Tibial nerve (tissue), 3 donors: ENCODE measurements around the gene RASAL1.

Experiments used
- POLR2A ChIP-seq, 2 donors: fragments of 450-650 bp; IDR thresholded peaks; one replicate each; pipeline ENCODE4 v1.6.1; 2017; ENCODE audit warnings: antibody characterized with exemption in 2 of 2, mild to moderate bottlenecking in 2 of 2, moderate library complexity in 2 of 2
- TF ChIP-seq, protein P1 (sequence below), 5 experiments: fragments of 200-600 bp in 3 of 5; fragments of 450-650 bp in 2 of 5; sonication (generic) in 3 of 5; IDR thresholded peaks; one replicate each; pipeline ENCODE4 v1.5.1; 2016 to 2019; ENCODE audit warnings: antibody characterized with exemption in 5 of 5, mild to moderate bottlenecking in 3 of 5, moderate library complexity in 2 of 5

GRCh38 chr12:113154351-113154973 lies 18.9 kb upstream of the RASAL1 start:
- TF ChIP-seq POLR2A (IDR thresholded peaks at IDR 0.05), result no peak
- TF ChIP-seq, protein P1, sequence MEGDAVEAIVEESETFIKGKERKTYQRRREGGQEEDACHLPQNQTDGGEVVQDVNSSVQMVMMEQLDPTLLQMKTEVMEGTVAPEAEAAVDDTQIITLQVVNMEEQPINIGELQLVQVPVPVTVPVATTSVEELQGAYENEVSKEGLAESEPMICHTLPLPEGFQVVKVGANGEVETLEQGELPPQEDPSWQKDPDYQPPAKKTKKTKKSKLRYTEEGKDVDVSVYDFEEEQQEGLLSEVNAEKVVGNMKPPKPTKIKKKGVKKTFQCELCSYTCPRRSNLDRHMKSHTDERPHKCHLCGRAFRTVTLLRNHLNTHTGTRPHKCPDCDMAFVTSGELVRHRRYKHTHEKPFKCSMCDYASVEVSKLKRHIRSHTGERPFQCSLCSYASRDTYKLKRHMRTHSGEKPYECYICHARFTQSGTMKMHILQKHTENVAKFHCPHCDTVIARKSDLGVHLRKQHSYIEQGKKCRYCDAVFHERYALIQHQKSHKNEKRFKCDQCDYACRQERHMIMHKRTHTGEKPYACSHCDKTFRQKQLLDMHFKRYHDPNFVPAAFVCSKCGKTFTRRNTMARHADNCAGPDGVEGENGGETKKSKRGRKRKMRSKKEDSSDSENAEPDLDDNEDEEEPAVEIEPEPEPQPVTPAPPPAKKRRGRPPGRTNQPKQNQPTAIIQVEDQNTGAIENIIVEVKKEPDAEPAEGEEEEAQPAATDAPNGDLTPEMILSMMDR (IDR thresholded peaks at IDR 0.05), result no peak
